Measurements from ENCODE around the gene PIK3CD. TPM values are rescaled to one million over a fixed set of nuclear protein-coding genes. Genes with fewer than 3 reads are reported as not detected.

PIK3CD gene
- polyA plus RNA-seq, 1 of the 3 experiments (the other 2 are of a cell fraction) = 6.0 TPM

DNA sequence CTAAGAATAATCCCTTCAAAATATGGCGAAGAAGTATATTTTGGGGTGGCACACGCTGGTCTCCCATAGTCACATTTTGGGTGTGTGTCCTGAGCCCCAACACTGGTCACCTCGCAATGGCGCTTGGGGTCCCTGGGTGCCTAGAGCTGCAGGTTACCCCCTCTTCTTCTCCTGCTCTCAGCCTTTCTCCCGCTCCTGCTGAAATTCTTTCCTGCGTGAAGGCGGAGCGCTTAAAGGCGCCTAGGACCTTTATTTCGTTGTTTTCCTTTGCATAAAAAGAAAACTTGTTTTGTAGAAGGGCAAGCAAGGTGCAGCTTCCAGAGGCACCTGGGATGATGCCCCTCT lies 339 bp upstream of the PIK3CD start:
- H4K20me1 ChIP-seq (ENCODE audit: insufficient read depth) = no peaks in the 10 kb centered on the region
- H3K9me2 ChIP-seq = no peaks in the 10 kb centered on the region
- peak overlapping the region in 1 of 2 experiments; percentile 47; a peak in 1 of 4 replicates for H3K4me3 ChIP-seq (ENCODE audit: low read depth in 2 of 2, low read length in 1 of 2)
- H3K4me2 ChIP-seq = peak overlapping the region; percentile 73; the same call in 1 of the 2 replicates
- WGBS (ENCODE audit: low lambda C conversion rate) = 15% methylated on average over 10 of the region's 10 CpGs
- H3K27me3 ChIP-seq (ENCODE audit: insufficient read depth) = peaks cover 34% of the 10 kb centered on the region
- DNase-seq = no peak
- no peaks in the 10 kb centered on the region for H3K9me3 ChIP-seq
- H3K36me3 ChIP-seq (replicated peaks in 1 of 2; ENCODE audit: control insufficient read depth in 1 of 2, insufficient read depth in 2 of 2, low read length in 1 of 2) = no peaks in the 10 kb centered on the region
- no peaks in the 10 kb centered on the region for H3K79me2 ChIP-seq (ENCODE audit: insufficient read depth)
- no peaks in the 10 kb centered on the region; a peak in 1 of 4 replicates for H3K4me1 ChIP-seq (ENCODE audit: control insufficient read depth in 1 of 2, insufficient read depth in 2 of 2, low read depth in 1 of 2, low read length in 1 of 2)
- no peak for TF ChIP-seq MXI1 (IDR thresholded peaks at IDR 0.05; ENCODE audit: low read depth, low read length)
- TF ChIP-seq USF2 (IDR thresholded peaks at IDR 0.05; ENCODE audit: borderline replicate concordance, low read depth, low read length) = no peak
- TF ChIP-seq NFIC (IDR thresholded peaks at IDR 0.05; ENCODE audit: borderline replicate concordance) = no peak
- no peak for TF ChIP-seq CHD2 (IDR thresholded peaks at IDR 0.05; ENCODE audit: low read length, partially characterized antibody)
- no peak for TF ChIP-seq NRF1 (IDR thresholded peaks at IDR 0.05; ENCODE audit: low read depth, low read length)
- TF ChIP-seq ELF1 (IDR thresholded peaks at IDR 0.05) = no peak
- TF ChIP-seq RCOR1 (IDR thresholded peaks at IDR 0.05; ENCODE audit: low read length) = no peak
- no peak for TF ChIP-seq CTCF (IDR thresholded peaks at IDR 0.05)
- no peak overlapping the region for H3K27ac ChIP-seq (ENCODE audit: low read depth in 2 of 2, low read length in 1 of 2)
- no peaks in the 10 kb centered on the region for H3F3A ChIP-seq (replicated peaks; ENCODE audit: insufficient read depth)
- POLR2A ChIA-PET = no interaction called here
- CTCF ChIA-PET = interaction anchor here (0.8 to 2.3 kb wide), 5 partner anchors 14 to 134 kb away, joined by 3 to 12 read pairs (median 3); no protein-coding TSS in a partner anchor
- H3K9ac ChIP-seq = no peak overlapping the region
- no peak overlapping the region for H2AFZ ChIP-seq (ENCODE audit: low read depth)

GRCh38 chr1:9652379-9653209 lies 1.1 kb downstream of the PIK3CD start:
- Histone ChIP-seq H4K20me1 (ENCODE audit: insufficient read depth) (no peaks in the 10 kb centered on the region), H3K9ac (no peak overlapping the region), H3K27ac (ENCODE audit: low read depth in 2 of 2, low read length in 1 of 2) (no peak overlapping the region), H2AFZ (ENCODE audit: low read depth) (0 out of 2 replicates have a peak overlapping the region, but pooled peaks have one; percentile 29), H3K4me1 (ENCODE audit: control insufficient read depth in 1 of 2, insufficient read depth in 2 of 2, low read depth in 1 of 2, low read length in 1 of 2) (no peaks in the 10 kb centered on the region; a peak in 1 of 4 replicates), H3K9me2 (no peaks in the 10 kb centered on the region), H3K4me2 (peak overlapping the region; percentile 73), H3K27me3 (ENCODE audit: insufficient read depth) (peaks cover 34% of the 10 kb centered on the region), H3K79me2 (ENCODE audit: insufficient read depth) (no peaks in the 10 kb centered on the region), H3F3A (replicated peaks; ENCODE audit: insufficient read depth) (no peaks in the 10 kb centered on the region), H3K9me3 (no peaks in the 10 kb centered on the region), H3K4me3 (ENCODE audit: low read depth in 2 of 2, low read length in 1 of 2) (peak overlapping the region; percentile 34 to 47; a peak in 3 of 4 replicates), H3K36me3 (replicated peaks in 1 of 2; ENCODE audit: control insufficient read depth in 1 of 2, insufficient read depth in 2 of 2, low read length in 1 of 2) (no peaks in the 10 kb centered on the region)
- 21% methylated on average over 32 of the region's 55 CpGs for WGBS (ENCODE audit: low lambda C conversion rate)
- DNase-seq = peak; percentile 43
- ChIA-PET POLR2A (interaction anchor here (0.7 kb wide), 1 partner anchor 621 kb away, joined by 3 read pairs; no protein-coding TSS in a partner anchor), CTCF (interaction anchor here (0.8 to 2.7 kb wide), 4 partner anchors 21 to 35 kb away, joined by 3 to 20 read pairs (median 8); no protein-coding TSS in a partner anchor)
- TF ChIP-seq TEAD4 (IDR thresholded peaks at IDR 0.05; ENCODE audit: borderline replicate concordance, insufficient read depth) (no peak), TAF1 (IDR thresholded peaks at IDR 0.05; ENCODE audit: borderline replicate concordance, low read depth, low read length) (no peak)

All from SK-N-SH (cell line).